Trophoblast cell (in vitro differentiated cells and primary cell): ENCODE data around the gene CETN1.

ENCODE experiments used
- DNase-seq, 2 donors: peaks; one replicate each; pipeline ENCODE4 v3.0.0-alpha.2; 2016
- H2AFZ ChIP-seq: 2 replicates; pipeline ENCODE4 v1.6.1; 2013; ENCODE audit warnings: low read length, moderate library complexity, mild to moderate bottlenecking; ENCODE audit not compliant: insufficient read depth, poor library complexity
- H2AK5ac ChIP-seq: 2 replicates; pipeline ENCODE4 v1.6.1; 2013; ENCODE audit warnings: mild to moderate bottlenecking, low read length
- H2BK120ac ChIP-seq: 2 replicates; pipeline ENCODE4 v1.6.1; 2013; ENCODE audit warnings: low read length, mild to moderate bottlenecking, moderate library complexity; ENCODE audit not compliant: insufficient read depth, poor library complexity
- H2BK12ac ChIP-seq: 2 replicates; pipeline ENCODE4 v1.6.1; 2013; ENCODE audit warnings: mild to moderate bottlenecking, low read length, moderate library complexity
- H2BK5ac ChIP-seq: 2 replicates; pipeline ENCODE4 v1.6.1; 2013; ENCODE audit warnings: low read length, low read depth, moderate library complexity, mild to moderate bottlenecking; ENCODE audit not compliant: poor library complexity
- H3K14ac ChIP-seq: 2 replicates; pipeline ENCODE4 v1.6.1; 2013; ENCODE audit warnings: mild to moderate bottlenecking, low read length
- H3K18ac ChIP-seq: 2 replicates; pipeline ENCODE4 v1.6.1; 2013; ENCODE audit warnings: mild to moderate bottlenecking, low read length
- H3K23ac ChIP-seq: 2 replicates; pipeline ENCODE4 v1.6.1; 2013; ENCODE audit warnings: low read length
- H3K27ac ChIP-seq: 2 replicates; pipeline ENCODE4 v1.5.1; 2013; ENCODE audit warnings: low read depth, mild to moderate bottlenecking, inconsistent platforms, low read length, moderate library complexity
- H3K27me3 ChIP-seq: 2 replicates; pipeline ENCODE4 v1.6.1; 2013; ENCODE audit warnings: inconsistent platforms, mild to moderate bottlenecking, low read length, moderate library complexity; ENCODE audit not compliant: insufficient read depth
- H3K36me3 ChIP-seq, 2 experiments: 1 replicate in 1 of 2; 2 replicates in 1 of 2; pipeline ENCODE4 v1.6.1; 2013; ENCODE audit warnings: low read length in 2 of 2, mild to moderate bottlenecking in 2 of 2, moderate library complexity in 1 of 2; ENCODE audit not compliant: insufficient read depth in 2 of 2, control insufficient read depth in 1 of 2
- H3K4ac ChIP-seq: 2 replicates; pipeline ENCODE4 v1.6.1; 2013; ENCODE audit warnings: low read depth, mild to moderate bottlenecking, low read length, moderate library complexity
- H3K4me1 ChIP-seq, 2 experiments: 1 replicate in 1 of 2; 2 replicates in 1 of 2; pipeline ENCODE4 v1.6.1; 2013; ENCODE audit warnings: low read length in 2 of 2, mild to moderate bottlenecking in 2 of 2, moderate library complexity in 1 of 2; ENCODE audit not compliant: insufficient read depth in 2 of 2, control insufficient read depth in 1 of 2
- H3K4me2 ChIP-seq: 2 replicates; pipeline ENCODE4 v1.6.1; 2013; ENCODE audit warnings: inconsistent platforms, mild to moderate bottlenecking, low read length, moderate library complexity
- H3K4me3 ChIP-seq: 2 replicates; pipeline ENCODE4 v1.5.1; 2013; ENCODE audit warnings: mild to moderate bottlenecking, low read depth, low read length, inconsistent platforms
- H3K79me1 ChIP-seq: one replicate; pipeline ENCODE4 v1.6.1; 2013; ENCODE audit warnings: low read length
- H3K79me2 ChIP-seq: 2 replicates; pipeline ENCODE4 v1.6.1; 2013; ENCODE audit warnings: low read length, mild to moderate bottlenecking; ENCODE audit not compliant: control insufficient read depth, insufficient read depth, poor library complexity
- H3K9ac ChIP-seq: 2 replicates; pipeline ENCODE4 v1.6.1; 2013; ENCODE audit warnings: mild to moderate bottlenecking, low read length
- H3K9me3 ChIP-seq: 2 replicates; pipeline ENCODE4 v1.6.1; 2013; ENCODE audit warnings: low read depth, mild to moderate bottlenecking, control low read depth, inconsistent platforms, low read length; ENCODE audit not compliant: insufficient read depth
- H4K12ac ChIP-seq: 2 replicates; pipeline ENCODE4 v1.6.1; 2013; ENCODE audit warnings: low read depth, mild to moderate bottlenecking, low read length, moderate library complexity
- H4K8ac ChIP-seq: 2 replicates; pipeline ENCODE4 v1.6.1; 2013; ENCODE audit warnings: low read depth, mild to moderate bottlenecking, low read length, moderate library complexity
- H4K91ac ChIP-seq: one replicate; pipeline ENCODE4 v1.6.1; 2013; ENCODE audit warnings: low read depth, mild to moderate bottlenecking, low read length, moderate library complexity
- WGBS: extraction: QIAGEN DNeasy Blood & Tissue Kit; methylation state at CpG from one replicate; pipeline ENCODE4 v1.1.7; 2013; ENCODE audit warnings: missing lambda C conversion rate; ENCODE audit not compliant: insufficient read length, insufficient coverage; ENCODE audit errors: extremely low coverage; 5-methylcytosine and 5-hydroxymethylcytosine counted together

Gene CETN1

DNA sequence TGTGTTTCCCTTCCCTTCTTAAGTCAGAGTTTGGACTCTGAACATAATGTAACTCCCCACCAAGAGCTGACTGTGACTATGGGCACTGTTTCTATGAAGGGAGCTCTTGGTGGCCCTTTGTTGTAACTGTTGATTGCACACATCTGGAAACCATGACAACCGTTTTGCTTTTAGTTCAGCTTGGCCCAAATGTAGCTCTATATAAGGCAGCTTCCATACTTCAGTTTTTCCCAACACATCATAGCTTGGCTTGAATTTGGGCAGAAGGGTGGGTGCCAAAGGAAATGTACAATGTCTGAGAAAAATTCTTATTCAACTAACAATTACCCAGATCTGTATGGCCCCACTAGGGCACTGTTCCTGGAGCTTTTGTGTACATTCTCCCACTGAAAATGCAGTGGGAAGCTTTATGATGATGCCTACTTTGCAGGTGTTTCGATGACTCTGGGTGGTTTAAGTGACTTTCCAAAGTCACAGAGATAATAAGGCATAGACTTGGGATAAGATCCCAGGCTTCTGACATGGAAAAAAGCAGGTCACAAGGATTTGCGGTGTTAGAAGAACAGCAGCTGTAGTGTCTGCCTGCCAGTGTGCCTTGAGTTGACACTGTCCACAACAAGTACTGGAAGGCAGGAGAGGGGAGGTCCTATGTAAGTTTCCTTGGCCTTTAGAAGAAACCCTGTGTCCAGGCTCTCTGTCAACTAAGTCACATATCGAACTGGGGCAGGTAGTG, 2.4 kb upstream of the CETN1 start:
- H2BK12ac ChIP-seq = no peak overlapping the region
- no peak overlapping the region for H2AK5ac ChIP-seq
- no peaks in the 10 kb centered on the region for H3K79me1 ChIP-seq
- WGBS = no CpG with 5 or more reads among the region's 4 CpGs
- peaks cover 0 to 3% of the 10 kb centered on the region in 2 experiments for H3K4me1 ChIP-seq
- H3K36me3 ChIP-seq = no peaks in the 10 kb centered on the region
- H3K4ac ChIP-seq = no peak overlapping the region
- H3K79me2 ChIP-seq = no peaks in the 10 kb centered on the region
- no peak overlapping the region for H3K14ac ChIP-seq
- H3K18ac ChIP-seq = no peak overlapping the region
- H4K91ac ChIP-seq = no peak overlapping the region
- no peak overlapping the region for H3K23ac ChIP-seq
- no peaks in the 10 kb centered on the region for H3K27me3 ChIP-seq
- no peak overlapping the region for H3K4me2 ChIP-seq
- no peak overlapping the region for H3K27ac ChIP-seq
- no peak overlapping the region for H4K12ac ChIP-seq
- H3K9me3 ChIP-seq = no peaks in the 10 kb centered on the region
- no peak overlapping the region for H2BK120ac ChIP-seq
- no peak for DNase-seq
- no peak overlapping the region for H3K4me3 ChIP-seq
- no peak overlapping the region for H2BK5ac ChIP-seq
- no peak overlapping the region for H3K9ac ChIP-seq
- H4K8ac ChIP-seq = no peak overlapping the region
- no peak overlapping the region for H2AFZ ChIP-seq

DNA sequence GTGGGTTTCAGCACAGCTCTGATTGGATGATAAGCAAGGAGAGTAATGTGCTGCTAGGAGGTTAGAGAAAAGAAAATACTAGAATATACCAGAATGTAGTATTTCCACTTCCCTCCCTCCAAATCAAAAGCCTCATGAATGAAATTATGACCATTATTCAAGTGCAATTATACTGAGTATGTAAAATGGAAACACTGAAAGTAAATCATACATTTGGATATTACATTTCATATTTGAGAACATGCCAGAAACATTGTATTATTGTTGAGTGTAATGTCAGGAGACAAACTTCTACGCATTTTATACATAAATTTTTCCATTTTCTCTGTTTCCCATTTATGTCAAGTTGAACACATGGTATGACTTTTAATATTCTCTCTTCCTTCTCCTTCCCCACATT, 942 bp upstream of the CETN1 start:
- no peak overlapping the region for H4K8ac ChIP-seq
- H3K79me2 ChIP-seq = no peaks in the 10 kb centered on the region
- H3K4me2 ChIP-seq = no peak overlapping the region
- H3K36me3 ChIP-seq = no peaks in the 10 kb centered on the region
- H3K9me3 ChIP-seq = peaks cover 3% of the 10 kb centered on the region
- H3K4ac ChIP-seq = no peak overlapping the region
- no peak overlapping the region for H3K14ac ChIP-seq
- DNase-seq = no peak
- no peak overlapping the region for H4K12ac ChIP-seq
- H4K91ac ChIP-seq = no peak overlapping the region
- H2AFZ ChIP-seq = no peak overlapping the region
- H3K9ac ChIP-seq = no peak overlapping the region
- WGBS = no CpG with 5 or more reads among the region's 1 CpG
- no peak overlapping the region for H3K27ac ChIP-seq
- no peaks in the 10 kb centered on the region for H3K27me3 ChIP-seq
- no peak overlapping the region for H3K4me3 ChIP-seq
- no peak overlapping the region for H2BK5ac ChIP-seq
- no peaks in the 10 kb centered on the region for H3K4me1 ChIP-seq
- no peak overlapping the region for H2BK12ac ChIP-seq
- H2BK120ac ChIP-seq = no peak overlapping the region
- H3K18ac ChIP-seq = no peak overlapping the region
- no peak overlapping the region for H2AK5ac ChIP-seq
- no peaks in the 10 kb centered on the region for H3K79me1 ChIP-seq
- no peak overlapping the region for H3K23ac ChIP-seq

DNA sequence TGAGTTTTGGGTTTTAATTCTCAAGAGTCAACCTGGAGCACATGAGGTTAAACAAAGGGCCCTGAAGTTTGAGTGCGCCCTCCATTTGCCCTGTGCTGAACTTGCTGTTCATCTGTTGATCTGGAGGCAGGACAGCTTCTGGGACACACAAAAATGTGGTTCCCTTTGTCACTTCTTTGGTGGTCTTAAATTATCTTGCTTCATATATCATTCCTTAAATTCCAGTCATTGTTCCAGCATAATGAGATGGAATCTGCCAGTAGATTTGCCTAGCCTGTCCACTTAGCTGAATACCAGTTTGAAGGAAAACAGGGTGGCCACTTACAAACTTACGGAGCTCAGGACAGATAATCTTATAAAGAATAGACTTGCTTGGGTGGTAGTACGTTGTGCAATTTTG, 916 bp downstream of the CETN1 start:
- no peak overlapping the region for H3K4ac ChIP-seq
- no peaks in the 10 kb centered on the region for H3K79me1 ChIP-seq
- H3K14ac ChIP-seq = no peak overlapping the region
- H3K27me3 ChIP-seq = no peaks in the 10 kb centered on the region
- no peak overlapping the region for H2BK120ac ChIP-seq
- no peak overlapping the region for H2AFZ ChIP-seq
- H4K8ac ChIP-seq = no peak overlapping the region
- H2BK5ac ChIP-seq = no peak overlapping the region
- no peaks in the 10 kb centered on the region for H3K79me2 ChIP-seq
- no peak overlapping the region for H3K23ac ChIP-seq
- no peaks in the 10 kb centered on the region for H3K36me3 ChIP-seq
- no peak overlapping the region for H3K4me3 ChIP-seq
- DNase-seq = no peak
- H4K91ac ChIP-seq = no peak overlapping the region
- no peak overlapping the region for H3K18ac ChIP-seq
- H2AK5ac ChIP-seq = no peak overlapping the region
- no peak overlapping the region for H2BK12ac ChIP-seq
- H3K27ac ChIP-seq = no peak overlapping the region
- H3K4me2 ChIP-seq = no peak overlapping the region
- no CpG with 5 or more reads among the region's 3 CpGs for WGBS
- no peak overlapping the region for H4K12ac ChIP-seq
- no peak overlapping the region for H3K9ac ChIP-seq
- peaks cover 3% of the 10 kb centered on the region for H3K9me3 ChIP-seq
- no peaks in the 10 kb centered on the region for H3K4me1 ChIP-seq

DNA sequence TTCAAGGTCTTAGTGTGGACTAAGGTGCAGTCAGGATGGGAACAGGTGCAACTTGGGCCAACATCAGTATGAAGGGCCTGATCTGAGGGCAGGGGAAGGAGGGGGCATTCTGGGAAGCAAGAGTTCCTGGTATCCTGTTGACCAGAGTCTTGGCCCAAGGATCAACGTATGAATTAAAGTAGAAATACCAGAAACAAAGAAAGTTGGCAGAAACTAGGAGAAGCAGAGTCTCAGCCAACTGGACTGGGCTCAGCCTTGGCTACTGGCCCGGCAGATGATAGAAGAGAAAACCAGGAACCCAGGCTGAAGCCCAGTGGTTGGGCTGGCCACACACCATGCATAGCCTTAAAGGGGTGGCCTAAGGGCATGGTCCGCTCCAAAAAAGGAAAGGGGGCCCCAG, 2.3 kb downstream of the CETN1 start:
- H3K4me2 ChIP-seq = no peak overlapping the region
- no peaks in the 10 kb centered on the region for H3K36me3 ChIP-seq
- no peak overlapping the region for H4K91ac ChIP-seq
- no peaks in the 10 kb centered on the region for H3K79me1 ChIP-seq
- H3K4me3 ChIP-seq = no peak overlapping the region
- no peak overlapping the region for H2BK120ac ChIP-seq
- H2BK12ac ChIP-seq = no peak overlapping the region
- H3K9ac ChIP-seq = no peak overlapping the region
- H3K27me3 ChIP-seq = no peaks in the 10 kb centered on the region
- no peak overlapping the region for H3K27ac ChIP-seq
- no peak overlapping the region for H4K8ac ChIP-seq
- no peak overlapping the region for H2BK5ac ChIP-seq
- H3K14ac ChIP-seq = no peak overlapping the region
- peaks cover 3% of the 10 kb centered on the region for H3K9me3 ChIP-seq
- DNase-seq = no peak
- no peak overlapping the region for H2AFZ ChIP-seq
- H3K79me2 ChIP-seq = no peaks in the 10 kb centered on the region
- H3K4ac ChIP-seq = no peak overlapping the region
- H4K12ac ChIP-seq = no peak overlapping the region
- H3K4me1 ChIP-seq = no peaks in the 10 kb centered on the region
- no peak overlapping the region for H3K23ac ChIP-seq
- no peak overlapping the region for H3K18ac ChIP-seq
- H2AK5ac ChIP-seq = no peak overlapping the region
- WGBS = no CpG with 5 or more reads among the region's 3 CpGs
